HL-60 (cell line): Measurements from ENCODE around the gene RAP1GAP2.

ENCODE experiments used
- DNase-seq, 2 experiments: peaks; one replicate each; pipeline ENCODE4 v3.0.0-alpha.2; 2010 to 2020; ENCODE audit warnings: low read depth in 1 of 2, low spot score in 1 of 2
- H3K27ac ChIP-seq: fragments of 250-450 bp; sonication (Bioruptor Pico); replicated peaks from 2 replicates; pipeline ENCODE4 v1.5.1; 2020; ENCODE audit warnings: mild to moderate bottlenecking, moderate library complexity
- H3K27me3 ChIP-seq: fragments of 250-450 bp; sonication (Bioruptor Pico); 2 replicates; pipeline ENCODE4 v1.5.1; 2021; ENCODE audit warnings: mild to moderate bottlenecking, moderate library complexity; ENCODE audit not compliant: insufficient read depth, poor library complexity, severe bottlenecking
- H3K4me3 ChIP-seq: replicated peaks from 2 replicates; pipeline ENCODE4 v1.5.1; 2011; ENCODE audit warnings: mild to moderate bottlenecking, control low read depth, low read length; ENCODE audit not compliant: insufficient read depth
- GABPA ChIP-seq: IDR thresholded peaks from 2 replicates; pipeline ENCODE4 v1.6.1; 2012; ENCODE audit warnings: low read depth
- POLR2AphosphoS5 ChIP-seq: IDR thresholded peaks from 2 replicates; pipeline ENCODE4 v1.6.1; 2012; ENCODE audit warnings: low read depth
- SPI1 ChIP-seq: IDR thresholded peaks from 2 replicates; pipeline ENCODE4 v1.6.1; 2012; ENCODE audit warnings: low read depth, mild to moderate bottlenecking, borderline replicate concordance
- TF ChIP-seq, protein P1 (sequence below): IDR thresholded peaks from one replicate; pipeline ENCODE4 v1.5.1; 2011; ENCODE audit warnings: low read length, control low read depth, inconsistent platforms; ENCODE audit not compliant: insufficient read depth
- TF ChIP-seq, protein P2 (sequence below): IDR thresholded peaks from 2 replicates; pipeline ENCODE4 v1.6.1; 2012; ENCODE audit warnings: low read depth; ENCODE audit not compliant: insufficient replicate concordance

Gene RAP1GAP2

DNA sequence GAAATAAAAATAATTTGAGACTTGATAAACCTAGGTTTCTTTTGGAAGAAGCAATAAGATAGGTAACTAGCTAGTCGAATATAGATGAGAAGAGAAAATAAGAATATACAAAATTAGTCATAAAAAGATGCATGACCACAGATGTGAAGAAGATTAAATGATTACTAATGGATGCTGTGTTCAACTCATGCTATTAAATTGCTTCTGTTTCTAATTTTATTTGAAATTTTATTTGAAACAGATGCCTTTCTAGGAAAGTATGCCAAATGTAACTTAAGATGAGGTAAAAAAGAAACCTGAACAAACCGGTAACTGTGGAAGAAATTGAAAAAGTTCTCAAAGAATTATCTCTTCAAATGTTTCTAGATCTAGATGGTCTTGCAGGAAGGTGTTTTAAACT is 175.6 kb downstream of the RAP1GAP2 start:
- no peaks in the 10 kb centered on the region for H3K27me3 ChIP-seq
- no peak overlapping the region for H3K4me3 ChIP-seq
- DNase-seq = no peak
- H3K27ac ChIP-seq = no peak overlapping the region
- TF ChIP-seq SPI1 (no peak), GABPA (no peak), POLR2AphosphoS5 (no peak)
- TF ChIP-seq, protein P1, sequence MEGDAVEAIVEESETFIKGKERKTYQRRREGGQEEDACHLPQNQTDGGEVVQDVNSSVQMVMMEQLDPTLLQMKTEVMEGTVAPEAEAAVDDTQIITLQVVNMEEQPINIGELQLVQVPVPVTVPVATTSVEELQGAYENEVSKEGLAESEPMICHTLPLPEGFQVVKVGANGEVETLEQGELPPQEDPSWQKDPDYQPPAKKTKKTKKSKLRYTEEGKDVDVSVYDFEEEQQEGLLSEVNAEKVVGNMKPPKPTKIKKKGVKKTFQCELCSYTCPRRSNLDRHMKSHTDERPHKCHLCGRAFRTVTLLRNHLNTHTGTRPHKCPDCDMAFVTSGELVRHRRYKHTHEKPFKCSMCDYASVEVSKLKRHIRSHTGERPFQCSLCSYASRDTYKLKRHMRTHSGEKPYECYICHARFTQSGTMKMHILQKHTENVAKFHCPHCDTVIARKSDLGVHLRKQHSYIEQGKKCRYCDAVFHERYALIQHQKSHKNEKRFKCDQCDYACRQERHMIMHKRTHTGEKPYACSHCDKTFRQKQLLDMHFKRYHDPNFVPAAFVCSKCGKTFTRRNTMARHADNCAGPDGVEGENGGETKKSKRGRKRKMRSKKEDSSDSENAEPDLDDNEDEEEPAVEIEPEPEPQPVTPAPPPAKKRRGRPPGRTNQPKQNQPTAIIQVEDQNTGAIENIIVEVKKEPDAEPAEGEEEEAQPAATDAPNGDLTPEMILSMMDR = no peak
- TF ChIP-seq, protein P2, sequence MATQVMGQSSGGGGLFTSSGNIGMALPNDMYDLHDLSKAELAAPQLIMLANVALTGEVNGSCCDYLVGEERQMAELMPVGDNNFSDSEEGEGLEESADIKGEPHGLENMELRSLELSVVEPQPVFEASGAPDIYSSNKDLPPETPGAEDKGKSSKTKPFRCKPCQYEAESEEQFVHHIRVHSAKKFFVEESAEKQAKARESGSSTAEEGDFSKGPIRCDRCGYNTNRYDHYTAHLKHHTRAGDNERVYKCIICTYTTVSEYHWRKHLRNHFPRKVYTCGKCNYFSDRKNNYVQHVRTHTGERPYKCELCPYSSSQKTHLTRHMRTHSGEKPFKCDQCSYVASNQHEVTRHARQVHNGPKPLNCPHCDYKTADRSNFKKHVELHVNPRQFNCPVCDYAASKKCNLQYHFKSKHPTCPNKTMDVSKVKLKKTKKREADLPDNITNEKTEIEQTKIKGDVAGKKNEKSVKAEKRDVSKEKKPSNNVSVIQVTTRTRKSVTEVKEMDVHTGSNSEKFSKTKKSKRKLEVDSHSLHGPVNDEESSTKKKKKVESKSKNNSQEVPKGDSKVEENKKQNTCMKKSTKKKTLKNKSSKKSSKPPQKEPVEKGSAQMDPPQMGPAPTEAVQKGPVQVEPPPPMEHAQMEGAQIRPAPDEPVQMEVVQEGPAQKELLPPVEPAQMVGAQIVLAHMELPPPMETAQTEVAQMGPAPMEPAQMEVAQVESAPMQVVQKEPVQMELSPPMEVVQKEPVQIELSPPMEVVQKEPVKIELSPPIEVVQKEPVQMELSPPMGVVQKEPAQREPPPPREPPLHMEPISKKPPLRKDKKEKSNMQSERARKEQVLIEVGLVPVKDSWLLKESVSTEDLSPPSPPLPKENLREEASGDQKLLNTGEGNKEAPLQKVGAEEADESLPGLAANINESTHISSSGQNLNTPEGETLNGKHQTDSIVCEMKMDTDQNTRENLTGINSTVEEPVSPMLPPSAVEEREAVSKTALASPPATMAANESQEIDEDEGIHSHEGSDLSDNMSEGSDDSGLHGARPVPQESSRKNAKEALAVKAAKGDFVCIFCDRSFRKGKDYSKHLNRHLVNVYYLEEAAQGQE = no peak

DNA sequence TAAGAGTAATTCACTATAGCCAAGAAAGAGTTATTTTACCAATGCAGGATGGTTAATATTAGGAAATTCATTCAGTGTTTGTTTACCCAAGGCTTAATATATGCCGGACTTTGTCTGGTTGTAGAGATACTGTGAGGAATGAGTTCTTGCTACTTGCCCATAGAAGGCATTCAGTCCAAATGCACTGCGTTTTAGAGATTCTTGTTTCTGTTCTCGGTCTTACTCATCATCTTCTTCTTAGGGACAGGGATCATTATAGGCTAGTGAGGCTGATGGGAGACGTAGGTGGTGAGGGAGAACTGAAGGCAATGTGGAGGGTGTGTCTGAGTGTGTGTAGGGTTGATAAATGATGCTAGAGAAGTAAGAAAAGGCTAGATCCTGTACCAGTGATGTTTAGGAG is 176.5 kb downstream of the RAP1GAP2 start:
- TF ChIP-seq, protein P2 = no peak
- TF ChIP-seq SPI1 = no peak
- no peak for TF ChIP-seq POLR2AphosphoS5
- TF ChIP-seq, protein P1 = no peak
- no peak for TF ChIP-seq GABPA
- H3K4me3 ChIP-seq = no peak overlapping the region
- no peaks in the 10 kb centered on the region for H3K27me3 ChIP-seq
- DNase-seq = no peak
- H3K27ac ChIP-seq = no peak overlapping the region

DNA sequence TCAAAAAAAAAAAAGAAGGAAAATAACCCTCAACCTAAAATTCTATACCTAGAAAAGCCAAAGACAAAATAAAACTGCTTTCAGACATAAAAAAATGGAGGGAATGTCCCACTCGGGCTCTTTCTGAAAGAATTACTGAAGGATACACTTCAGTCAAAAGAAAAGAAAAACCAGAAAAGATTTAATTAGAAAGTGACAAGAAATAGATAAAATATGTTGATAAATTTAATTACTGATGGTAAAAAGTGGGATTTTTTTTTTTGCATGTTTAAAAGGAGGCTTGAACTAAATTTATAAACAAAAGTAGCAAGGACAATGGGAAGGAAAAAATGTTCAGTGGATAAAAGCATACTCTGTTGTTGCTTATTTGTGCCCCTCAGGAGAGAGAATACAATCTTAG is 178.1 kb downstream of the RAP1GAP2 start:
- no peak for DNase-seq
- H3K27ac ChIP-seq = no peak overlapping the region
- TF ChIP-seq GABPA = no peak
- TF ChIP-seq, protein P1 = no peak
- TF ChIP-seq POLR2AphosphoS5 = no peak
- no peaks in the 10 kb centered on the region for H3K27me3 ChIP-seq
- no peak overlapping the region for H3K4me3 ChIP-seq

GRCh38 chr17:2975469-2975958 is 179.3 kb downstream of the RAP1GAP2 start:
- TF ChIP-seq, protein P1 = no peak
- TF ChIP-seq, protein P2 = no peak
- no peak for TF ChIP-seq GABPA
- TF ChIP-seq POLR2AphosphoS5 = no peak
- TF ChIP-seq SPI1 = no peak
- Histone ChIP-seq H3K27ac (no peak overlapping the region), H3K4me3 (no peak overlapping the region), H3K27me3 (no peaks in the 10 kb centered on the region)
- DNase-seq = no peak
